WTC11 (cell line): Measurements from ENCODE around the gene LDLRAD4. TPM values are rescaled to one million over a fixed set of nuclear protein-coding genes. Genes with fewer than 3 reads are reported as not detected.

Experiments
- ATAC-seq: fragments of 200-7000 bp; cut with Tn5 transposase; 2 replicates; pipeline ENCODE4 v1.10.0; 2021; ENCODE audit warnings: mild to moderate bottlenecking, moderate library complexity
- CTCF ChIA-PET: fragments of 300-600 bp; sonication (Branson Sonifier 250); formaldehyde crosslinking; loops from one replicate; lab custom pipeline; 2021; ENCODE audit warnings: antibody characterized with exemption; lab: Charles Lee
- POLR2A ChIA-PET: fragments of 350-600 bp; sonication (Branson Sonifier 250); formaldehyde crosslinking; loops from one replicate; lab custom pipeline; 2021; ENCODE audit warnings: antibody characterized with exemption; lab: Charles Lee
- DNase-seq: peaks from one replicate; pipeline ENCODE4 v3.0.0; 2021; ENCODE audit warnings: low spot score
- H3K27ac Mint-ChIP-seq: 2 replicates; pipeline ENCODE4 v1.8.0; 2021; ENCODE audit warnings: mixed read lengths
- H3K27me3 Mint-ChIP-seq: 2 replicates; pipeline ENCODE4 v1.8.0; 2021; ENCODE audit warnings: low read depth, mild to moderate bottlenecking, moderate library complexity, mixed read lengths
- H3K36me3 Mint-ChIP-seq: 2 replicates; pipeline ENCODE4 v1.8.0; 2021; ENCODE audit warnings: mixed read lengths
- H3K4me1 Mint-ChIP-seq: 2 replicates; pipeline ENCODE4 v1.8.0; 2022; ENCODE audit warnings: mixed read lengths
- H3K4me3 Mint-ChIP-seq: 2 replicates; pipeline ENCODE4 v1.8.0; 2021; ENCODE audit warnings: mild to moderate bottlenecking, moderate library complexity, mixed read lengths
- H3K9me3 Mint-ChIP-seq: 2 replicates; pipeline ENCODE4 v1.8.0; 2021; ENCODE audit warnings: mixed read lengths
- CREB1 ChIP-seq: sonication (generic); formaldehyde crosslinking; IDR thresholded peaks from 2 replicates; pipeline ENCODE4 v1.8.0; 2023; ENCODE audit warnings: mild to moderate bottlenecking, missing genetic modification reagents
- FOXK1 ChIP-seq: sonication (generic); formaldehyde crosslinking; IDR thresholded peaks from 2 replicates; pipeline ENCODE4 v1.8.0; 2022; ENCODE audit warnings: mild to moderate bottlenecking, moderate library complexity, missing genetic modification reagents
- MXD4 ChIP-seq: fragments of 250-450 bp; sonication (Bioruptor Pico); IDR thresholded peaks from 2 replicates; pipeline ENCODE4 v1.8.0; 2021; ENCODE audit warnings: mild to moderate bottlenecking, moderate library complexity, borderline replicate concordance
- NFATC4 ChIP-seq: fragments of 250-450 bp; sonication (Bioruptor Pico); IDR thresholded peaks from 2 replicates; pipeline ENCODE4 v1.9.0; 2021; ENCODE audit warnings: mild to moderate bottlenecking
- NFE2L1 ChIP-seq: sonication (generic); formaldehyde crosslinking; IDR thresholded peaks from 2 replicates; pipeline ENCODE4 v1.8.1; 2023; ENCODE audit warnings: missing genetic modification reagents
- OVOL2 ChIP-seq: fragments of 250-450 bp; sonication (Bioruptor Pico); IDR thresholded peaks from 2 replicates; pipeline ENCODE4 v1.9.0; 2021; ENCODE audit warnings: mild to moderate bottlenecking, borderline replicate concordance
- SMAD3 ChIP-seq: sonication (generic); formaldehyde crosslinking; IDR thresholded peaks from 2 replicates; pipeline ENCODE4 v1.8.0; 2022; ENCODE audit warnings: missing genetic modification reagents, mild to moderate bottlenecking, borderline replicate concordance
- SOX15 ChIP-seq: fragments of 250-450 bp; sonication (Bioruptor Pico); IDR thresholded peaks from 2 replicates; pipeline ENCODE4 v1.9.0; 2021; ENCODE audit warnings: mild to moderate bottlenecking
- TP53 ChIP-seq: sonication (generic); formaldehyde crosslinking; IDR thresholded peaks from 2 replicates; pipeline ENCODE4 v1.8.1; 2023; ENCODE audit warnings: mild to moderate bottlenecking, missing genetic modification reagents
- total RNA-seq: library from RNA; stranded (reverse); gene quantifications from 3 replicates; pipeline ENCODE4 v1.2.3, GENCODE V29; 2021
- TF ChIP-seq, protein P1 (sequence below): sonication (generic); formaldehyde crosslinking; IDR thresholded peaks from 2 replicates; pipeline ENCODE4 v1.8.1; 2022; ENCODE audit warnings: missing genetic modification reagents, borderline replicate concordance
- TF ChIP-seq, protein P2 (sequence below): fragments of 250-450 bp; sonication (Bioruptor Pico); IDR thresholded peaks from 2 replicates; pipeline ENCODE4 v1.9.0; 2021; ENCODE audit warnings: mild to moderate bottlenecking
- TF ChIP-seq, protein P3 (sequence below): sonication (generic); formaldehyde crosslinking; IDR thresholded peaks from 2 replicates; pipeline ENCODE4 v1.8.0; 2022; ENCODE audit warnings: mild to moderate bottlenecking, missing genetic modification reagents
- TF ChIP-seq, protein P4 (sequence below): sonication (generic); formaldehyde crosslinking; IDR thresholded peaks from 2 replicates; pipeline ENCODE4 v1.8.0; 2022; ENCODE audit warnings: missing genetic modification reagents
- TF ChIP-seq, protein P5 (sequence below): sonication (generic); formaldehyde crosslinking; IDR thresholded peaks from 2 replicates; pipeline ENCODE4 v1.8.1; 2023; ENCODE audit warnings: mild to moderate bottlenecking, missing genetic modification reagents
- TF ChIP-seq, protein P6 (sequence below): sonication (generic); formaldehyde crosslinking; IDR thresholded peaks from 2 replicates; pipeline ENCODE4 v1.8.1; 2022; ENCODE audit warnings: low read depth, mild to moderate bottlenecking, moderate library complexity, missing genetic modification reagents, borderline replicate concordance
- TF ChIP-seq, protein P7 (sequence below): sonication (generic); formaldehyde crosslinking; conservative IDR thresholded peaks from 2 replicates; pipeline ENCODE4 v1.8.1; 2022; ENCODE audit warnings: mild to moderate bottlenecking, missing genetic modification reagents

Gene LDLRAD4
- total RNA-seq, 1 experiment from 2014 or later = 6.2 TPM

DNA sequence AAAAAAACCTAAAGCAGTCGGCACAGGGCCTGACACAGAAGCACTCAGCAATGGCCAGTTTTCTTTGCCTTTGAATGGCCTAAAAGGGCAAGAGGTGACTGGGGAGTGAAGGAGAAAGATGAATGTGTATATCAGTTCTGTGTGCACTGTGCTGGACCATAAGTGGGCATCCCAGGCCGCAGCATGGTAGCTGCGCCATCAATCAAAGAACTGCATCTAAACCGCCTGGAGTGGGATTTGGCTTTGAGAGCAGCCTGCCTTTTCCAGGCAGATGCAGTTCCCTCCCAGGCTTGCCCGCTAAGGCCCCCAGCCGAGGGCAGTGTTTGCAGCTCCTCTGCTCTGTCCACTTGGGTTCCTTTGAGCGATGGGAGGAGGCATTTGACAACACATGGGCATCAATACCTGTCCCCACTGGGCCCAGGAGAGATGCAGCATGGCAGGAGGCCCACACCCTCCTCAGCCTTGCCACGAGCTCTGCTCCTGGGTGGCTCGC is 363.7 kb downstream of the LDLRAD4 start:
- Mint-ChIP-seq H3K27ac (no peak overlapping the region), H3K4me3 (no peak overlapping the region), H3K9me3 (no peaks in the 10 kb centered on the region), H3K36me3 (no peaks in the 10 kb centered on the region), H3K4me1 (no peaks in the 10 kb centered on the region), H3K27me3 (no peaks in the 10 kb centered on the region)
- DNase-seq = no peak
- POLR2A ChIA-PET = no interaction called here
- ATAC-seq = no peak
- no peak for TF ChIP-seq MXD4 (CRISPR knock-in tag)
- TF ChIP-seq, protein P1, sequence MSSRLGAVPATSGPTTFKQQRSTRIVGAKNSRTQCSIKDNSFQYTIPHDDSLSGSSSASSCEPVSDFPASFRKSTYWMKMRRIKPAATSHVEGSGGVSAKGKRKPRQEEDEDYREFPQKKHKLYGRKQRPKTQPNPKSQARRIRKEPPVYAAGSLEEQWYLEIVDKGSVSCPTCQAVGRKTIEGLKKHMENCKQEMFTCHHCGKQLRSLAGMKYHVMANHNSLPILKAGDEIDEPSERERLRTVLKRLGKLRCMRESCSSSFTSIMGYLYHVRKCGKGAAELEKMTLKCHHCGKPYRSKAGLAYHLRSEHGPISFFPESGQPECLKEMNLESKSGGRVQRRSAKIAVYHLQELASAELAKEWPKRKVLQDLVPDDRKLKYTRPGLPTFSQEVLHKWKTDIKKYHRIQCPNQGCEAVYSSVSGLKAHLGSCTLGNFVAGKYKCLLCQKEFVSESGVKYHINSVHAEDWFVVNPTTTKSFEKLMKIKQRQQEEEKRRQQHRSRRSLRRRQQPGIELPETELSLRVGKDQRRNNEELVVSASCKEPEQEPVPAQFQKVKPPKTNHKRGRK = no peak
- no peak for TF ChIP-seq SMAD3
- no peak for TF ChIP-seq TP53 (CRISPR knock-in tag)
- no peak for TF ChIP-seq SOX15 (CRISPR knock-in tag)
- TF ChIP-seq CREB1 (CRISPR knock-in tag) = no peak
- TF ChIP-seq NFATC4 (CRISPR knock-in tag) = no peak
- TF ChIP-seq FOXK1 (CRISPR knock-in tag) = no peak
- TF ChIP-seq OVOL2 = no peak
- TF ChIP-seq, protein P2, sequence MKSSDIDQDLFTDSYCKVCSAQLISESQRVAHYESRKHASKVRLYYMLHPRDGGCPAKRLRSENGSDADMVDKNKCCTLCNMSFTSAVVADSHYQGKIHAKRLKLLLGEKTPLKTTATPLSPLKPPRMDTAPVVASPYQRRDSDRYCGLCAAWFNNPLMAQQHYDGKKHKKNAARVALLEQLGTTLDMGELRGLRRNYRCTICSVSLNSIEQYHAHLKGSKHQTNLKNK = no peak
- no peak for TF ChIP-seq NFE2L1
- TF ChIP-seq, protein P3, sequence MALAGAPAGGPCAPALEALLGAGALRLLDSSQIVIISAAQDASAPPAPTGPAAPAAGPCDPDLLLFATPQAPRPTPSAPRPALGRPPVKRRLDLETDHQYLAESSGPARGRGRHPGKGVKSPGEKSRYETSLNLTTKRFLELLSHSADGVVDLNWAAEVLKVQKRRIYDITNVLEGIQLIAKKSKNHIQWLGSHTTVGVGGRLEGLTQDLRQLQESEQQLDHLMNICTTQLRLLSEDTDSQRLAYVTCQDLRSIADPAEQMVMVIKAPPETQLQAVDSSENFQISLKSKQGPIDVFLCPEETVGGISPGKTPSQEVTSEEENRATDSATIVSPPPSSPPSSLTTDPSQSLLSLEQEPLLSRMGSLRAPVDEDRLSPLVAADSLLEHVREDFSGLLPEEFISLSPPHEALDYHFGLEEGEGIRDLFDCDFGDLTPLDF = no peak
- TF ChIP-seq, protein P4, sequence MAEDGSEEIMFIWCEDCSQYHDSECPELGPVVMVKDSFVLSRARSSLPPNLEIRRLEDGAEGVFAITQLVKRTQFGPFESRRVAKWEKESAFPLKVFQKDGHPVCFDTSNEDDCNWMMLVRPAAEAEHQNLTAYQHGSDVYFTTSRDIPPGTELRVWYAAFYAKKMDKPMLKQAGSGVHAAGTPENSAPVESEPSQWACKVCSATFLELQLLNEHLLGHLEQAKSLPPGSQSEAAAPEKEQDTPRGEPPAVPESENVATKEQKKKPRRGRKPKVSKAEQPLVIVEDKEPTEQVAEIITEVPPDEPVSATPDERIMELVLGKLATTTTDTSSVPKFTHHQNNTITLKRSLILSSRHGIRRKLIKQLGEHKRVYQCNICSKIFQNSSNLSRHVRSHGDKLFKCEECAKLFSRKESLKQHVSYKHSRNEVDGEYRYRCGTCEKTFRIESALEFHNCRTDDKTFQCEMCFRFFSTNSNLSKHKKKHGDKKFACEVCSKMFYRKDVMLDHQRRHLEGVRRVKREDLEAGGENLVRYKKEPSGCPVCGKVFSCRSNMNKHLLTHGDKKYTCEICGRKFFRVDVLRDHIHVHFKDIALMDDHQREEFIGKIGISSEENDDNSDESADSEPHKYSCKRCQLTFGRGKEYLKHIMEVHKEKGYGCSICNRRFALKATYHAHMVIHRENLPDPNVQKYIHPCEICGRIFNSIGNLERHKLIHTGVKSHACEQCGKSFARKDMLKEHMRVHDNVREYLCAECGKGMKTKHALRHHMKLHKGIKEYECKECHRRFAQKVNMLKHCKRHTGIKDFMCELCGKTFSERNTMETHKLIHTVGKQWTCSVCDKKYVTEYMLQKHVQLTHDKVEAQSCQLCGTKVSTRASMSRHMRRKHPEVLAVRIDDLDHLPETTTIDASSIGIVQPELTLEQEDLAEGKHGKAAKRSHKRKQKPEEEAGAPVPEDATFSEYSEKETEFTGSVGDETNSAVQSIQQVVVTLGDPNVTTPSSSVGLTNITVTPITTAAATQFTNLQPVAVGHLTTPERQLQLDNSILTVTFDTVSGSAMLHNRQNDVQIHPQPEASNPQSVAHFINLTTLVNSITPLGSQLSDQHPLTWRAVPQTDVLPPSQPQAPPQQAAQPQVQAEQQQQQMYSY (CRISPR knock-in tag) = no peak
- TF ChIP-seq, protein P5, sequence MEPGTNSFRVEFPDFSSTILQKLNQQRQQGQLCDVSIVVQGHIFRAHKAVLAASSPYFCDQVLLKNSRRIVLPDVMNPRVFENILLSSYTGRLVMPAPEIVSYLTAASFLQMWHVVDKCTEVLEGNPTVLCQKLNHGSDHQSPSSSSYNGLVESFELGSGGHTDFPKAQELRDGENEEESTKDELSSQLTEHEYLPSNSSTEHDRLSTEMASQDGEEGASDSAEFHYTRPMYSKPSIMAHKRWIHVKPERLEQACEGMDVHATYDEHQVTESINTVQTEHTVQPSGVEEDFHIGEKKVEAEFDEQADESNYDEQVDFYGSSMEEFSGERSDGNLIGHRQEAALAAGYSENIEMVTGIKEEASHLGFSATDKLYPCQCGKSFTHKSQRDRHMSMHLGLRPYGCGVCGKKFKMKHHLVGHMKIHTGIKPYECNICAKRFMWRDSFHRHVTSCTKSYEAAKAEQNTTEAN (CRISPR knock-in tag) = no peak
- TF ChIP-seq, protein P6, sequence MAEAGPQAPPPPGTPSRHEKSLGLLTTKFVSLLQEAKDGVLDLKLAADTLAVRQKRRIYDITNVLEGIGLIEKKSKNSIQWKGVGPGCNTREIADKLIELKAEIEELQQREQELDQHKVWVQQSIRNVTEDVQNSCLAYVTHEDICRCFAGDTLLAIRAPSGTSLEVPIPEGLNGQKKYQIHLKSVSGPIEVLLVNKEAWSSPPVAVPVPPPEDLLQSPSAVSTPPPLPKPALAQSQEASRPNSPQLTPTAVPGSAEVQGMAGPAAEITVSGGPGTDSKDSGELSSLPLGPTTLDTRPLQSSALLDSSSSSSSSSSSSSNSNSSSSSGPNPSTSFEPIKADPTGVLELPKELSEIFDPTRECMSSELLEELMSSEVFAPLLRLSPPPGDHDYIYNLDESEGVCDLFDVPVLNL (CRISPR knock-in tag) = no peak
- TF ChIP-seq, protein P7, sequence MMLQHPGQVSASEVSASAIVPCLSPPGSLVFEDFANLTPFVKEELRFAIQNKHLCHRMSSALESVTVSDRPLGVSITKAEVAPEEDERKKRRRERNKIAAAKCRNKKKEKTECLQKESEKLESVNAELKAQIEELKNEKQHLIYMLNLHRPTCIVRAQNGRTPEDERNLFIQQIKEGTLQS (CRISPR knock-in tag) = no peak
- CTCF ChIA-PET = no interaction called here
